ENCODE results near the gene NLGN3.

Gene NLGN3

DNA sequence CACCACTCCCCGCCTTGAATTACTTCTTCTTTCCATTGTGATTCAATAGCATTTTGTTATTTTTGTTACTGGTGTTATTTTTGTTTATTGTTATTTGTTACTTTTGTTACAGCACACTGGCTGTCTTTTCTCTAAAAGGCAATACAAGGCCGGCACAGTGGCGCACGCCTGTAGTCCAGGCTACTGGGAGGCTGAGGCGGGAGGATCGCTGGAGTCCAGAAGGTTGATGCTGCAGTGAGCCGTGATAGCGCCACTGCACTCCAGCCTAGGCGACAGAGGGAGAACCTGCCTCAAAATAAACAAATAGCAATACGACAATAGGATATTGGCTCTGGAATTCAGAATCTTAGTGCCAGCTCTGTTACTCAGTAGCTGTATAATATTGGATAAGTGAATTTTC is 27.3 kb upstream of the NLGN3 start:
- no peak overlapping the region for H3K4me3 ChIP-seq (ENCODE audit: low read depth, low read length)
- no peak for DNase-seq (ENCODE audit: low read depth)

DNA sequence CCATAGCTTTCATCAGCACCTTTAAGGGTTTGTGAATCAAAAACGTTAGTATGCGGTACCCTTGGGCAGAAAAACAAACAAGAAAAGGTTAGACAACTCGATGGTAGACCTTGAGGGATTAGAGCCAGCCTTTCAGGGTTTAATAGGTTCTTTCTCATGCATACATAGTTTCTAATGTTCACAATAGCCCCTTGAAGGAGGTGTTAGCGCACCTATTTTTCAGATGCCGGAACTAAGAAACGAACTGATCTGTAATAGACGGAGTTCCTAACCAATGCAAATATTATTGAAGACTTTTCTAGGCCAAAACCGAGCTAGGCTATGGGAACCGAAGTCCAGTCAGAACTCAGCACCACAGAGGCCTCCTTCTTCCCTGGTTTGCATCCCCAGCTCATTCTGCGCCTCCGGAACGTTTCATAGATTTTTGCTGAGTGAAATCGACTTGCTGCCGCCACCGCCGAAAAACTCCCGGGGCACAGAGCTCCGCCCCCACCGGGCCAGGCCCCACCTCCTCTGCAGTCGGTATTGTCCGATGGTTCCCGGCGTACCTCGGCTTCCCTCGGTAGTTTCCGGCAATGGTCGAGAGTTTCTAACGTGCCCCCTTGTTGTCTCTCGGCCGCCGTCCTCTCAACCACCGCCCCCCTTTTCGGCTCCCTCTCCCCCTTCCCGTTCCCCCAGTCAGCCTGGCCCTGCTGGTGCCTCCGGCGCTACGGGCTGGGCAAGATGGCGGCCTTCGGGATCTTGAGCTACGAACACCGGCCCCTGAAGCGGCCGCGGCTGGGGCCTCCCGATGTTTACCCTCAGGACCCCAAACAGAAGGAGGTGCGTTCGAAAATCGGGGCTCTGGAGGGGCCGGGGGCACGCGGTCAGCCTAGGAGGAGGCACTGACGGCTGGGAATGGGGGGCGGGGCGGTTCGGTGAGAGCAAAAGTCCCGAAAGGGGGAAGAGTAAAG is 26.3 kb upstream of the NLGN3 start, which contains the start of gene MED12:
Gene MED12 (plus strand): TSS at position 565 of the 953 bp plus-strand sequence. CDS start 159 bp downstream, at position 724.
- no peak for DNase-seq (ENCODE audit: low read depth)
- peak within 1 kb of the TSS; percentile 61 for H3K4me3 ChIP-seq (ENCODE audit: low read depth, low read length)

DNA sequence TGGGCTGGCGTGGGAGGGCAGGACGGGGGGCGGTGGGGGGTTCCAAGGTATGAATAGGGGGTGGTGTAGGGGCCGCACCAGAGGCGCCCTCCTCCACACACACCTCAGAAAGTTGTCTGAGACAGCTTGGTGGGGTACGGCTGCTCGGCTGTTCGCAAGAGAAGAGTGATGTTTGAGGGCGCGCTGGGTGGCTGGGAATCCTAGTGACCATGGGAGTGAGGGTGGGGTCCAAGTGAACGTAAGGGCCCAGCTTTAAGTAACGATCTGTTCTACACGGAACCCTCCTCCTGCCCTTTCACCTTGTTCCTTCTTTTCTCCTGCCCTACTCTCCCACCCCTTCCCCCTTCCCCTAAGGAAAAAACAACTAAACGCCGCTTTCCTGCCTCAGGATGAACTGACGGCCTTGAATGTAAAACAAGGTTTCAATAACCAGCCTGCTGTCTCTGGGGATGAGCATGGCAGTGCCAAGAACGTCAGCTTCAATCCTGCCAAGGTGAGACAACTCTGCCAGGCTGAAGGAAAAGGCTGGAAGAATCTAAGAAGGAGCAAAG is 25.6 kb upstream of the NLGN3 start:
- DNase-seq (ENCODE audit: low read depth), result no peak
- H3K4me3 ChIP-seq (ENCODE audit: low read depth, low read length), result peak overlapping the region; percentile 61

DNA sequence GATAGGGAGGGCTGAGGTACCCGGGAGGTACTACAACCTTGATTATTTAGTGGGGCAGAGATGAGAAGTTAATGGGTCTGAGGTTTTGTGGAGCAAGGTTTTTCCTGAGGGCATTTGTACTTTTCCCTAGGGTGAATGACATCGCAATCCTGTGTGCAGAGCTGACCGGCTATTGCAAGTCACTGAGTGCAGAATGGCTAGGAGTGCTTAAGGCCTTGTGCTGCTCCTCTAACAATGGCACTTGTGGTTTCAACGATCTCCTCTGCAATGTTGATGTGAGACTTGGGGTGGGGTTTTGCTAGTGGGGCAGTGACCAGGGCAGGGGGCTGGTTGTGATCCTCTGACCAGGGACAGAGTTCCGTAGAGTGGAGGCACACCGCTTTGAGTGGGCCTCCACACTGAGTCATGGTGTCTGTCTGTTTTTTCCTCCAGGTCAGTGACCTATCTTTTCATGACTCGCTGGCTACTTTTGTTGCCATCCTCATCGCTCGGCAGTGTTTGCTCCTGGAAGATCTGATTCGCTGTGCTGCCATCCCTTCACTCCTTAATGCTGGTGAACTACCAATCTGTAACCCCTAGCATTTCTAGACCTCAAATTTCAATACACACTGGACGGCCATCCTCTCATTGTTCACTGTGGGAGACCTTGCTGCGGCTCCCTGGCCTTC is 16.3 kb upstream of the NLGN3 start:
- H3K4me3 ChIP-seq (ENCODE audit: low read depth, low read length), result no peak overlapping the region
- DNase-seq (ENCODE audit: low read depth), result no peak

DNA sequence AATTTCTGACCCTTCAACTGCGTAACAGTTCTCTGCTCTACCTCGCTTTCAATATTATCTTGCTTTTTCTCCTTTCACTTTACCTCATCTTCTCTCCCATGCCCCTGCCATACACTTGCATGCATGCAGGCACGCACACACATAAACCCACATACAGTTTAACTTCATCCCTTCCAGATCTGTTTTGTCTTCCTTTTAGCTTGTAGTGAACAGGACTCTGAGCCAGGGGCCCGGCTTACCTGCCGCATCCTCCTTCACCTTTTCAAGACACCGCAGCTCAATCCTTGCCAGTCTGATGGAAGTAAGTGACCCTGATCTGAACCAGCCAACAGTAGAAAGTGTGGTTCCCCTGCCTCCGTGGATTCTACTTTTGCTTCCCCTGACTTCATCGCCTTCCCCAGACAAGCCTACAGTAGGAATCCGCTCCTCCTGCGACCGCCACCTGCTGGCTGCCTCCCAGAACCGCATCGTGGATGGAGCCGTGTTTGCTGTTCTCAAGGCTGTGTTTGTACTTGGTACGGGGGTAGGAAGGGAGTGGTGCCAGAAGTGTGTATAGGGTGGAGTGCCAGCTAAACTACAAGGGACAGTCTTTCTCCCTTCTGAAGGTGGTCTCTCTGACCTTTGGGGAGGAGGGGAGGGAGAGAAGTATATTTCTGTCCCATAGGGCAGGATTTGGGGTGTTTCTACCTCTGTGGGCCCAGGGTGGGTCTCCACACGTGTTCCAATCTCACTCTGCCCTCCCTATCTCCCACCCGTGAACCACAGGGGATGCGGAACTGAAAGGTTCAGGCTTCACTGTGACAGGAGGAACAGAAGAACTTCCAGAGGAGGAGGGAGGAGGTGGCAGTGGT is 15.5 kb upstream of the NLGN3 start:
- no peak overlapping the region for H3K4me3 ChIP-seq (ENCODE audit: low read depth, low read length)
- DNase-seq (ENCODE audit: low read depth), result no peak

DNA sequence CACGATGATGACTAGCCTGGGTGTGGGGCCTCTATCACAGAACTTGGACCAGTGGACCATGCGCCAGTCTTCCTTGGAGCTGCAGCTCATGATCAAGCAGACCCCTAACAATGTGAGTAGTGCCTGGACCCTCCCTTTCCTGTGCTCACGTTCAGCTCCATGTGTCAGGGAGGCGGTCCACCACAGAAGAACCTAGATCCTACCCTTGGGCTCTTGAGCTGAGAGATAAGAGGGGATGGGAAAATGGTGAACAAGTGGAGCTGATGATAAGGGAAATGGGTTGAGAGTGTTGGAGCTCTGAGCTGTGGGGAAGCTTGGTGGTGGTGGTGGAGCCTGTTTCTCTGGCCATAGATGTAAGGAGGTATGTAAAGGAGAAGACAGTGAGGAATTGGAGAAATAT is 13.1 kb upstream of the NLGN3 start:
- no peak for DNase-seq (ENCODE audit: low read depth)
- H3K4me3 ChIP-seq (ENCODE audit: low read depth, low read length), result no peak overlapping the region

DNA sequence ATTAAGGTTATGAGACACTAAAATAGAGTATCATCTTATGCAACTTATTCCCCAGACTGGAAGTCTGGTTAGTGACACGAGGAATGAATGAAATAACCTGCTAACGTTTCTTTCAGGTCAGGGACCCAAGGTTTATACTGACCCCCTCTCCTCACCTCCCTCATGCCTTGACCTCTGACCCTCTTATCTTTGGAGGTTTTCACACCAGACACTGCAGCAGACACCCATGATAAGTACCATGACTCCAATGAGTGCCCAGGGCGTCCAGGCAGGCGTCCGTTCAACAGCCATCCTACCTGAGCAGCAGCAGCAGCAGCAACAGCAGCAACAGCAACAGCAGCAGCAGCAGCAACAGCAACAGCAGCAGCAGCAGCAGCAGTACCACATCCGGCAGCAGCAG is 4.2 kb upstream of the NLGN3 start:
- no peak overlapping the region for H3K4me3 ChIP-seq (ENCODE audit: low read depth, low read length)
- no peak for DNase-seq (ENCODE audit: low read depth)

DNA sequence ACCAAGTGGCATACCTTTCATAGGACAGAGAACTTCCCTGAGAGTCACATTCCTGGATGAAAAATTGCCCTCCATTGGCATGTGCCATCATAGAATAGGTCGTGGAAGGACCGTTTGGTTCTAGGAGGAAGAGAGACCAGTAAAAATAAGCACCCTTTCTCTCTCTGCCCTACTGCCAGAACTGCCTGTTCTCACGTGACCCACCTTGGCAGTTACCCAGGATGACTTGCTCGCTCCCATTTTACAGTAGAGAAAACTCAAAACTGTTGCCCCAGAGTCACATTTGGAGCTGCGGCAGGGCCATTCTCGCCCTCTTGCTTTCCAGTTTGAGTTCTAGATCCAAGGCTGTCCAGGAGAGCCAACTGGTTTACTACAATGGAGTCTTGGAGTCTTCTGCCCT is 1.1 kb upstream of the NLGN3 start:
- H3K4me3 ChIP-seq (ENCODE audit: low read depth, low read length), result no peak overlapping the region
- no peak for DNase-seq (ENCODE audit: low read depth)

DNA sequence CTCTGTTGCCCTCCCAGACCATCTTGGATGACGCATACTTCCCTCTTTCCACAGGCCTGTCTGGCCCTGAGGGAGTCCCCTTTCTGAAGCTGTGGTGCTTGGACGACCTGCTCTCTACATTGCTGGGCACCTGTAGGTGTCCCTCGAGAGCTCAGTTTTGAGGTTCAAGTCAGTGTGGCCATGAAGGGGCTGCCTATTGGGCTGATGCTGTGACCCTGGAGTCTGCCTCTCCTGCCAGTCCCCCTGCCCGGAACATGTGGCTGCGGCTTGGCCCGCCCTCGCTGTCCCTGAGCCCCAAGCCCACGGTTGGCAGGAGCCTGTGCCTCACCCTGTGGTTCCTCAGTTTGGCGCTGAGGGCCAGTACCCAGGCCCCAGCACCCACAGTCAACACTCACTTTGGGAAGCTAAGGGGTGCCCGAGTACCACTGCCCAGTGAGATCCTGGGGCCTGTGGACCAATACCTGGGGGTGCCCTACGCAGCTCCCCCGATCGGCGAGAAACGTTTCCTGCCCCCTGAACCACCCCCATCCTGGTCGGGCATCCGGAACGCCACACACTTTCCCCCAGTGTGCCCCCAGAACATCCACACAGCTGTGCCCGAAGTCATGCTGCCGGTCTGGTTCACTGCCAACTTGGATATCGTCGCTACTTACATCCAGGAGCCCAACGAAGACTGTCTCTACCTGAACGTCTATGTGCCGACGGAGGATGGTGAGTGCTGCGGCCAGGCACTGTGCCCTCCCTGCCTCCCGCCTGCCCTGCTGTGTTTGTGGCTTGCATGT is 3.0 kb downstream of the NLGN3 start:
- no peak for DNase-seq (ENCODE audit: low read depth)
- H3K4me3 ChIP-seq (ENCODE audit: low read depth, low read length), result no peak overlapping the region

DNA sequence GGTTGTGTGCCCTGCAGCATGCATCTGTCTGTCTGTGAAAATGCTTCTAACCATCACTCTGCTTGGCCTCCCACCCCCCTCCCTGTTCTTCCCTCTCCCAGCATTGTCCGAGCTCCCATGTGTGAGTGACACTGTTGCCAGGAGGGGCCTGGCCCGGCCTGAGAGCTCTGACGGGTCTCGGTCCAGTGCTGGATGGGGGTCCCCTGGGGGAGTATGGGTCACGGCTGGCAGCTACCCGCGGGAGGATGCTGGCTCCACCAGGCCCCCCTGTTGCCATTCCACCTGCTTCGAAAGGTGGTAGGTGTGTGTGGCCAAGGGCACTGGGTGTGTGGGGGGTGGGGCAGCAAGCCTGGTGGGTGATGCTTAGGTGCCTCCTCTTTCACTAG is 3.6 kb downstream of the NLGN3 start:
- no peak overlapping the region for H3K4me3 ChIP-seq (ENCODE audit: low read depth, low read length)
- no peak for DNase-seq (ENCODE audit: low read depth)

DNA sequence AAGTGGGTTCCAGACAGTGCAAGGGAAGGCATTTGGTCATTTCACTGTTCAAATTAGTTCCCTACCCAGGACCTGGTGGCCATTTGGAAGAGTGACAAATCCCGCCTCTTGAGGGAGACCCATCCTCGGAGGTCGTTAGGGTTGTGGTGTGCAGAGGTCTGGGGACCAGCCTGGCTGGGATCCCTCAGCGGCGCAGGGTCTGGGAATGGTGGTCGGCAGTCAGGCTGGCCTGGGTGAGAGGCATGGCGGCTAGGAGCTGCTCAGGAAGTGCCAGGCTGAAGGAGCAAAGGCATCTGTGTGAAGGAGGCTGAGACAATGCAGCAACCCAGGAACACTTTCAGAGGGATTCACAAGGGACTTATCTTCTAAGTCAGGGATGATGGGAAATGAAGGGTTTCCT is 6.7 kb downstream of the NLGN3 start:
- DNase-seq (ENCODE audit: low read depth), result no peak
- no peak overlapping the region for H3K4me3 ChIP-seq (ENCODE audit: low read depth, low read length)

DNA sequence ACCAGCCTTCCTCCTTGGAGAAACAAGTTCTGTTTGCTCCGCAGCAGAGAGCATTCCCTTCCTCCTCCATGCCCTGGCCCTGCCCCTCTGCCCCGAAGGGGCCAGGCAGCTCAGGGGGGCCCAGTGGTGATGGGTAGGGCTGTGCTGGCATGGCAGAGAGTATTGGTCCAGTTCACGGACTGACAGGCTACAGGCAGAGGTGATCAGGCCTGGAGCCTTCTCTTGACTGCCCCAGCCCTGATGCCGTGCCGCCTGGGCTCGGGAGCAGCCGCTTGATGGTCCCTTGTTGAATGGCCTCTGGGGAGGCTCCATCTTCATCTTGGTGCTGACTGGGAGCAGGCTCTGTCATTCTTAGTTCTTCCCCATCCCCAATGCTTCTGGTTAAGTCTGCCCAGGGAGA is 9.6 kb downstream of the NLGN3 start:
- no peak for DNase-seq (ENCODE audit: low read depth)
- H3K4me3 ChIP-seq (ENCODE audit: low read depth, low read length), result no peak overlapping the region

DNA sequence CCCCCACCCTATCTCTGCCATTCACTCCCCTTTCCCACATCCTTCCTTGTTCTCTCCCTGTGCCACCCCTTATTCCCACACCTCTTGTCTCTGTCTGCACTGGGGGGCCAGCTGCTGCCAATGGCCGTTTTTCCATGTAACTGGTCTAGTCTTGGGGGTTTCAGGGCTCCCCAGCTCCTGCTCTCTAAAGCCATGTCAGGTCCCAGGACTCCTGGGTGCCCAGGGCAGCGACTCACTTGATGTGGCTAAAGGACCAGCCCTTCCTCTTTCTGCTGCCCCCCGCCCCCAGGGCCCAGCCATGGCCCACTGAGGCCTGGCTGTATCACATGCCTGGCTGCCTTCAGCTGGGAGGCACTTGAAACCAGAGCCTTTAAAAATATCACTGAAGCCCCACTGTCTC is 10.0 kb downstream of the NLGN3 start:
- no peak for DNase-seq (ENCODE audit: low read depth)

DNA sequence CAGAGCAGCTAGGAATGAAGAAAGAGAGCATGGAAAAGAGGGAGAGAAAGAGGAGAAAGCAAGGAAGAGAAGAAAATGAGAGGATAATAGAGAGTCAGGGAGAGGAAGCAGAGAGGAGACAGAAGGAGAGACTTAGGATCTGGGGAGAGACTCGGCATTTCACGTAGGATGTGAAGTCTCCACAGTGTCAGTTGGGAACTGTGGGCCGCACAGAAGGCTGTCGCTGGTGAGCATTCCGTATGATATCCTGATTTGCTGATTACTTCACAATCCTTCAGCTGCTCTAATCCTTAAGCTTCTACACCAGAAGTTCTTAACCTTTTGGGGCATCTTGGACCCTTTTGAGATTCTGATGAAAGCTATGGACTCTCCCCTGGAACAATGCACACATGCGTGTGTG is 14.0 kb downstream of the NLGN3 start:
- DNase-seq (ENCODE audit: low read depth), result no peak
- no peak overlapping the region for H3K4me3 ChIP-seq (ENCODE audit: low read depth, low read length)

More for the DNA sequence above, 10.0 kb downstream of the NLGN3 start:
- no peak overlapping the region for H3K4me3 ChIP-seq (ENCODE audit: low read depth, low read length)

DNA sequence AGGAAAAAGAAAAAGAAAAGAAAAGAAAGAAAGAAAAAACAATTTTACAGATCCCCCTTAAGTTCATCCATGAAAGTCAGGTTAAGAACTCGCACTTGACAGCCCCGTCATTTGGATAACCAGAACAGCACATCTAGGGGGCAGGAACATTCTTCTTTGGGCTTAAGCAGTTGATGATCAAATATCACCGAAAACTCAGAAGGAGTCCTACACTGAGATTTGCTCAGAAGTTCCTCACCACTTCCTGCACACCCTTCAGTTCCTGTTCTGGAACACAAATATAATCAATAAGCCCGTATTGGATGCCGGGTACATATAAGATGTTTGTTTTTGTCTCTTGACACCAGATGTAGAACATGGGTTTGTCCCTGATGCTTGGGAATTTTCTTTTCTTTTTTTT is 14.7 kb downstream of the NLGN3 start:
- DNase-seq (ENCODE audit: low read depth), result no peak
- no peak overlapping the region for H3K4me3 ChIP-seq (ENCODE audit: low read depth, low read length)

DNA sequence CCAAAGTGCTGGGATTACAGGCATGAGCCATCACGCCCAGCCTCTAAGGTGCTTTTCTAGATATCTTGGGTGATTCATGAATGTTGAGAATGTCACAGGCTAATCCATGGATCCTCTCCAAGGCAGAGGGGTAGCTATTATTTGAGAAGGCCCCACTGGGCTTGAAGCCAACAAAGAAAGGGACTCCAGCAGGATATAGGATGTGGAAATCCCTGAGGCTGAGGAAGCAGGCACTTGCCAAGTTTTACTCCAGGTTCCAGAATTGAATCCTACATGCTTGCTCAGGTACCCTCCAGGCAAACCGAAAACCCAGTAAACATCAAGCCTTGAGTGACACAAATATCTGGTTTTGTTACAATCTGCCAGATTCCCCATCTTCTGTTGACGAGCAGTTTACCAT is 15.8 kb downstream of the NLGN3 start:
- no peak overlapping the region for H3K4me3 ChIP-seq (ENCODE audit: low read depth, low read length)
- no peak for DNase-seq (ENCODE audit: low read depth)

DNA sequence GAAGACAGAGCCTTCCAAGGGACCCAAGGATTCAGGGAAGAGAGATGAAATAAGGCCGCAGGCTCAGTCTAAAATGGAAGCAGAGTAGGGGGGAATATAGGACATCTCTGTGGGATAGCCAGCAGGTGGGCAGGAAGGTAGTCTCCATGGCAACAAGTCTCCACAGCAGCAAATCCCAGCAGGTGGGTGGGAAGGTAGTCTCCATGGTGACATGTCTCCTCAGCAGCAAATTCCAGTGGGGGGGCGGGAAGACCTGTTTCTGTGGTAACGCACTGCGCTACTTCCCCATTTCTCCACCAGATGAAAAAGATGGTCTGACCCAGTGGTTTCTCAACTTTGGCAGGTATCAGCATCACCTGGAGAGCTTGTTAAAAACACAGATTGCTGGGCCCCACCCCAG is 18.3 kb downstream of the NLGN3 start:
- no peak for DNase-seq (ENCODE audit: low read depth)
- H3K4me3 ChIP-seq (ENCODE audit: low read depth, low read length), result no peak overlapping the region

DNA sequence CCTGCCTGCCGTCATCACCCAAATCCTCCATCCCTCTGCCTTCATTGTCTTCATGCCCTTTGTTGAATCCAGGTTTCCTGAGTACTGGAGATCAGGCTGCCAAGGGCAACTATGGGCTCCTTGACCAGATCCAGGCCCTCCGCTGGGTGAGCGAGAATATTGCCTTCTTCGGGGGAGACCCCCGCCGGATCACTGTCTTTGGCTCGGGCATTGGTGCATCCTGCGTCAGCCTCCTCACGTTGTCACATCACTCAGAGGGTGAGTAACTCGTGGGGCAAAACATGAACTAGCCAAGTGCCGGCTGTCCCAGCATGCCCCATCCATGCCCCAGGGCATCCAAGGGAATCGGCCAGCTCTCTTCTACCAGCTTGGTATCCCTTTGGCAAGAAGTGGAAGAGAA is 19.4 kb downstream of the NLGN3 start:
- no peak for DNase-seq (ENCODE audit: low read depth)
- H3K4me3 ChIP-seq (ENCODE audit: low read depth, low read length), result no peak overlapping the region

DNA sequence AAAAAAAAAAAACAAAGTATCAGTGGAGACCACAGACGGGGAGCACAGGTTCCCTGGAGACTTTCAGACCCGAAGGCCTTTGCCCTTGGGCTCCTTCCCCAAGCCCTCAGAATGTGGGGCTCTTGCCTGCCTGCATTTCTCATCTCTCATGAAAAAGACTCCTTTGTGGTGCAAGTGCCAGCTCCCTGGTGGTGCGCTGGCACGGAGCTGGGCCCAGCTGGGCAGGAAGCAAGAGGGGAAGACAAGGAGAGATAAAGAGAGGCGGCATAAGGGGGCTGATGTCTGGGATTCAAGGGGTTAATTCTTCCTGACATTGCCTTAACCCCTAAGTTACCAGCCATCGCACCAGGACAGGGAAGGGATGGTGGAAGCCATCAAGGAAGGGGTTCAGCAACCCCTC is 21.8 kb downstream of the NLGN3 start:
- DNase-seq (ENCODE audit: low read depth), result no peak

More for the DNA sequence above, 21.8 kb downstream of the NLGN3 start:
- H3K4me3 ChIP-seq (ENCODE audit: low read depth, low read length), result no peak overlapping the region

Measured in skeletal muscle cell (primary cell).